Heart left ventricle (tissue), 16 donors: Measurements from ENCODE around the gene MCC. TPM values are rescaled to one million over a fixed set of nuclear protein-coding genes. Genes with fewer than 3 reads are reported as not detected.

Experiments used
- ATAC-seq, 4 donors: fragments of 200-7000 bp; cut with Tn5 transposase; one replicate each; pipeline ENCODE4 v1.9.1; 2020 to 2022; ENCODE audit warnings: moderate library complexity in 4 of 4, mild to moderate bottlenecking in 3 of 4, moderate number of reproducible peaks in 1 of 4
- DNase-seq, 5 donors: peaks; one replicate each; pipeline ENCODE4 v3.0.0-alpha.2; 2020
- H3K27ac ChIP-seq, 12 donors: fragments of 200-600 bp; sonication (generic) in 4 of 12; one replicate each; pipeline versions ENCODE4 v1.5.0 to v1.8.0; 2016 to 2022; ENCODE audit warnings: mild to moderate bottlenecking in 2 of 12
- H3K27me3 ChIP-seq, 9 donors: fragments of 200-600 bp; sonication (generic) in 2 of 9; one replicate each; pipeline versions ENCODE4 v1.5.1 to v1.8.0; 2016 to 2022; ENCODE audit warnings: mild to moderate bottlenecking in 3 of 9
- H3K36me3 ChIP-seq, 9 donors: fragments of 200-600 bp; sonication (generic) in 2 of 9; one replicate each; pipeline versions ENCODE4 v1.5.0 to v1.8.0; 2018 to 2022; ENCODE audit warnings: mild to moderate bottlenecking in 2 of 9
- H3K4me1 ChIP-seq, 12 donors: fragments of 200-600 bp; sonication (generic) in 4 of 12; one replicate each; pipeline versions ENCODE4 v1.5.0 to v1.8.0; 2016 to 2022; ENCODE audit warnings: mild to moderate bottlenecking in 3 of 12
- H3K4me3 ChIP-seq, 12 donors: fragments of 200-600 bp; sonication (generic) in 4 of 12; one replicate each; pipeline versions ENCODE4 v1.5.0 to v1.8.0; 2017 to 2022; ENCODE audit warnings: mild to moderate bottlenecking in 9 of 12, moderate library complexity in 4 of 12
- H3K9me3 ChIP-seq, 12 donors: fragments of 200-600 bp; sonication (generic) in 4 of 12; one replicate each; pipeline versions ENCODE4 v1.5.0 to v1.8.0; 2016 to 2022; ENCODE audit warnings: mild to moderate bottlenecking in 1 of 12
- POLR2A ChIP-seq, 2 donors: fragments of 450-650 bp; IDR thresholded peaks; one replicate each; pipeline ENCODE4 v1.6.1; 2017; ENCODE audit warnings: antibody characterized with exemption in 2 of 2, mild to moderate bottlenecking in 2 of 2, moderate library complexity in 2 of 2
- WGBS, 4 donors: extraction: QIAGEN DNeasy Blood & Tissue Kit in 2 of 4; methylation state at CpG; one replicate each; pipeline versions ENCODE4 v1.1.5 to v1.1.7; 2013 to 2018; 5-methylcytosine and 5-hydroxymethylcytosine counted together
- intact Hi-C, 10 donors: fragments of 100-400 bp; cut with DNase I; formaldehyde crosslinking; loops; one replicate each; pipeline versions ENCODE4 v1.11.1 to v1.14.2; 2022
- polyA plus RNA-seq, 2 donors: library from polyadenylated mRNA; stranded (reverse); fragments of 200-250 nt; gene quantifications; one replicate each; pipeline ENCODE4 v1.2.3, GENCODE V29; 2013
- total RNA-seq, 9 donors: library from RNA; depleted of rRNA in 2 of 9; stranded (reverse); fragments of >200 nt in 2 of 9; fragmentation: NEBNext Ultra II Directional in 3 of 9; extraction: Animal tissue kit (Norgen Biotek cat#: 25700) in 3 of 9; gene quantifications; one replicate each; pipeline versions ENCODE4 v1.1.0 to v1.2.4, GENCODE V29; 2016 to 2023
- TF ChIP-seq, protein P1 (sequence below), 12 donors: fragments of 200-600 bp; sonication (generic) in 4 of 12; IDR thresholded peaks; one replicate each; pipeline versions ENCODE4 v1.5.0 to v1.8.0; 2018 to 2022; ENCODE audit warnings: antibody characterized with exemption in 12 of 12, mild to moderate bottlenecking in 5 of 12
- donor health status: ischemic (EF 13 %, LVEDD 7.1; RV severe dilation, severe dysfunction).
- donor health status: healthy with polysubstance abuse.
- donor health status: DM: no; HTN: yes; CAD: no.
- donor health status: DM: no; HTN: no; CAD: no.
- donor health status: ischemic (EF 25% LVEDD 6.9; RV normal size, moderate dysfunction).
- donor health status: ischemic (EF 25% LVEDD 5.7; RV mildly dilated, moderate dysfunction).
- donor health status: healthy.
- donor health status: DM: yes; HTN: yes; CAD: no.
- donor health status: ischemic (EF 35%, LVEDD 5.7; RV mildly dilated, moderate dysfunction).
- donor health status: nonischemic (EF 11% LVEDD 7.7; RV severe dilation, severe dysfunction).
- donor health status: DM: yes; HTN: yes; CAD: no.
- donor health status: PGD.
- donor health status: ischemic (EF 29% LVEDD 5.4; RV normal size, mild dysfunction).
- donor health status: nonischemic (EF 23%, LVEDD 6.1; RV moderate dilation, normal function).

Gene MCC
- total and polyA plus RNA-seq, 11 donors = 6.1 to 33.8 (median 24.3) TPM

- peak overlapping the region in 10 of 12 donors; percentile 28 to 52 (median 42) for H3K4me3 ChIP-seq
- H3K4me1 ChIP-seq = peaks cover 0 to 86% (median 46%) of the 10 kb centered on the region in 12 donors
- peak; percentile 87 to 93 (median 90) for ATAC-seq
- H3K27me3 ChIP-seq = no peaks in the 10 kb centered on the region
- H3K27ac ChIP-seq = peak overlapping the region; percentile 46 to 79 (median 74)
- H3K36me3 ChIP-seq = no peaks in the 10 kb centered on the region
- WGBS, 4 donors = 23 to 27% (median 24%) methylated on average over 26 to 27 of the region's 27 CpGs
- peak; percentile 75 to 91 (median 78) for DNase-seq
- intact Hi-C loops = loop anchor here in 6 of 10 donors (2.0 to 10.0 kb wide), 8 partner anchors 89 to 312 kb away; partner anchors contain the start of gene YTHDC2 (in 1 of the 6)
- H3K9me3 ChIP-seq = no peaks in the 10 kb centered on the region
- TF ChIP-seq, protein P1, sequence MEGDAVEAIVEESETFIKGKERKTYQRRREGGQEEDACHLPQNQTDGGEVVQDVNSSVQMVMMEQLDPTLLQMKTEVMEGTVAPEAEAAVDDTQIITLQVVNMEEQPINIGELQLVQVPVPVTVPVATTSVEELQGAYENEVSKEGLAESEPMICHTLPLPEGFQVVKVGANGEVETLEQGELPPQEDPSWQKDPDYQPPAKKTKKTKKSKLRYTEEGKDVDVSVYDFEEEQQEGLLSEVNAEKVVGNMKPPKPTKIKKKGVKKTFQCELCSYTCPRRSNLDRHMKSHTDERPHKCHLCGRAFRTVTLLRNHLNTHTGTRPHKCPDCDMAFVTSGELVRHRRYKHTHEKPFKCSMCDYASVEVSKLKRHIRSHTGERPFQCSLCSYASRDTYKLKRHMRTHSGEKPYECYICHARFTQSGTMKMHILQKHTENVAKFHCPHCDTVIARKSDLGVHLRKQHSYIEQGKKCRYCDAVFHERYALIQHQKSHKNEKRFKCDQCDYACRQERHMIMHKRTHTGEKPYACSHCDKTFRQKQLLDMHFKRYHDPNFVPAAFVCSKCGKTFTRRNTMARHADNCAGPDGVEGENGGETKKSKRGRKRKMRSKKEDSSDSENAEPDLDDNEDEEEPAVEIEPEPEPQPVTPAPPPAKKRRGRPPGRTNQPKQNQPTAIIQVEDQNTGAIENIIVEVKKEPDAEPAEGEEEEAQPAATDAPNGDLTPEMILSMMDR (IDR thresholded peaks at IDR 0.05) = no peak
- no peak for TF ChIP-seq POLR2A (IDR thresholded peaks at IDR 0.05)
These were observed 285.2 kb downstream of the MCC start for GRCh38 chr5:113202746-113203716.

DNA sequence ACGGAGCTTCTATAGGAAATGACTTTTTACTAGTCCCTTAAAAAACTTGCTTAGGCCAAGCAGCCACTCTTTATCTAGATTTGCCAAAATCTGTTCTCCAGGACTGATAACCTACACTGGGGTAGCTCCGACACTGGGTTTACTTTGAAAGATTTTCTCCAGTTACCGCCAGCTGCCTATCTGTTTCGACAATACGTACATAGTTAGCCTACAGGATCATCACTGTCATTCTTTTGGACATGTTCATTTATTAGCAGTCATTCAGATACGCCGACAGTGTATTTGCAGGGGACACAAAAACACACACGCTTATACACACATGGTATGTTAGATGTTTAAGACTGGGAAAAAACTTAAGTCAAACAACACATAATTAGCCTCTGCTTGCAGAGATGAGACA is 286.0 kb downstream of the MCC start:
- H3K27me3 ChIP-seq = no peaks in the 10 kb centered on the region
- peaks cover 0 to 86% (median 45%) of the 10 kb centered on the region in 12 donors for H3K4me1 ChIP-seq
- ATAC-seq (no peak), DNase-seq (no peak)
- no peaks in the 10 kb centered on the region for H3K9me3 ChIP-seq
- peak overlapping the region in 10 of 12 donors; percentile 13 to 52 (median 42) for H3K4me3 ChIP-seq
- TF ChIP-seq, protein P1 (IDR thresholded peaks at IDR 0.05) = no peak
- TF ChIP-seq POLR2A (IDR thresholded peaks at IDR 0.05) = no peak
- intact Hi-C loops = loop anchor here in 6 of 10 donors (2.0 to 10.0 kb wide), 8 partner anchors 90 to 313 kb away; partner anchors contain the start of gene YTHDC2 (in 1 of the 6)
- no peaks in the 10 kb centered on the region for H3K36me3 ChIP-seq
- WGBS, 4 donors = 56 to 64% (median 61%) methylated on average over 8 of the region's 8 CpGs
- peak overlapping the region; percentile 46 to 79 (median 74) for H3K27ac ChIP-seq

- DNase-seq = no peak
- TF ChIP-seq, protein P1 (IDR thresholded peaks at IDR 0.05) = no peak
- no peak for TF ChIP-seq POLR2A (IDR thresholded peaks at IDR 0.05)
- Histone ChIP-seq H3K9me3 (no peaks in the 10 kb centered on the region), H3K36me3 (no peaks in the 10 kb centered on the region), H3K27ac (peak overlapping the region in 9 of 12 donors; percentile 53 to 79 (median 76)), H3K4me1 (peaks cover 0 to 89% (median 45%) of the 10 kb centered on the region in 12 donors), H3K27me3 (no peaks in the 10 kb centered on the region), H3K4me3 (peak overlapping the region in 8 of 12 donors; percentile 13 to 52 (median 45))
- intact Hi-C loops = loop anchor here in 6 of 10 donors (2.0 to 10.0 kb wide), 8 partner anchors 91 to 313 kb away; partner anchors contain the start of gene YTHDC2 (in 1 of the 6)
- ATAC-seq = no peak
- 28 to 50% (median 44%) methylated on average over 5 of the region's 5 CpGs for WGBS, 4 donors
These were observed 286.5 kb downstream of the MCC start for GRCh38 chr5:113201715-113202114.
